K562 (cell line): Measurements from ENCODE around the gene SYT7. TPM values are rescaled to one million over a fixed set of nuclear protein-coding genes. Genes with fewer than 3 reads are reported as not detected.

Experiments
- ATAC-seq: fragments of 200-7000 bp; cut with Tn5 transposase; 3 replicates; pipeline ENCODE4 v1.9.1; 2020; ENCODE audit warnings: moderate library complexity
- BruUV-seq: library from RNA; stranded (reverse); fragments of 400-500 nt; replicated peaks from 2 replicates; lab custom pipeline; 2021; lab: Mats Ljungman, UMichigan
- CTCF ChIA-PET: fragments of 300-600 bp; formaldehyde crosslinking; extraction: SDS; loops from one replicate; lab custom pipeline; 2021; ENCODE audit warnings: low intra/inter-chr PET ratio; lab: Yijun Ruan, JAX
- POLR2A ChIA-PET: fragments of 300-600, 350-650 bp; sonication (Branson Sonifier 250); formaldehyde crosslinking; extraction: SDS; loops from one replicate; lab custom pipeline; 2021; ENCODE audit warnings: antibody characterized with exemption, inconsistent platforms; lab: Yijun Ruan, JAX
- DNase-seq, 4 experiments: peaks; one replicate each; pipeline versions ENCODE4 v3.0.0 to v3.0.0-alpha.2; 2011 to 2018; ENCODE audit warnings: low spot score in 3 of 4, mixed read lengths in 3 of 4; ENCODE audit errors: extremely low read depth in 1 of 4
- FAIRE-seq: peaks from 2 replicates; lab custom pipeline; 2011; peaks lifted over from hg19 to GRCh38; lab: Jason Lieb, UNC
- H2AFZ ChIP-seq: 2 replicates; pipeline ENCODE4 v1.6.0; 2011; ENCODE audit warnings: low read depth, low read length, control low read depth, inconsistent platforms
- H3K27ac ChIP-seq: fragments of 200-600 bp; 3 replicates; pipeline ENCODE4 v1.8.0; 2011; ENCODE audit warnings: low read depth, mild to moderate bottlenecking, control low read depth, inconsistent platforms, low read length, moderate library complexity, mixed read lengths; ENCODE audit errors: extremely low read depth
- H3K27me3 ChIP-seq, 2 experiments: fragments of 300-600 bp in 1 of 2; 2 replicates in 1 of 2; 3 replicates in 1 of 2; pipeline versions ENCODE4 v1.6.0 to v1.8.0; 2011; ENCODE audit warnings: inconsistent platforms in 2 of 2, low read length in 2 of 2, mild to moderate bottlenecking in 1 of 2, mixed read lengths in 1 of 2, moderate library complexity in 1 of 2; ENCODE audit not compliant: control insufficient read depth in 2 of 2, insufficient read depth in 2 of 2
- H3K36me3 ChIP-seq: fragments of 300-600 bp; 3 replicates; pipeline ENCODE4 v1.8.0; 2011; ENCODE audit warnings: mild to moderate bottlenecking, low read length, inconsistent platforms; ENCODE audit not compliant: control insufficient read depth, insufficient read depth
- H3K4me1 ChIP-seq, 2 experiments: fragments of 200-600 bp in 1 of 2; replicated peaks in 1 of 2; 2 replicates in 1 of 2; 3 replicates in 1 of 2; pipeline versions ENCODE4 v1.5.1 to v1.8.0; 2011; ENCODE audit warnings: inconsistent platforms in 2 of 2, low read length in 2 of 2, mild to moderate bottlenecking in 1 of 2, mixed read lengths in 1 of 2, moderate library complexity in 1 of 2; ENCODE audit not compliant: control insufficient read depth in 2 of 2, insufficient read depth in 2 of 2
- H3K4me2 ChIP-seq: 2 replicates; pipeline ENCODE4 v1.6.1; 2011; ENCODE audit warnings: low read length, control low read depth, inconsistent platforms, mixed read lengths; ENCODE audit not compliant: insufficient read depth
- H3K4me3 ChIP-seq: fragments of 200-600 bp; sonication (generic), shearing (Covaris generic); 2 replicates; pipeline ENCODE4 v1.5.1; 2016; ENCODE audit warnings: control low read depth, inconsistent platforms
- H3K79me2 ChIP-seq: fragments of 200-600 bp; 3 replicates; pipeline ENCODE4 v1.8.0; 2011; ENCODE audit warnings: low read length, inconsistent platforms; ENCODE audit not compliant: control insufficient read depth, insufficient read depth
- H3K9ac ChIP-seq, 2 experiments: 2 replicates each; pipeline versions ENCODE4 v1.6.0 to v1.6.1; 2011; ENCODE audit warnings: low read depth in 2 of 2, low read length in 2 of 2, control low read depth in 1 of 2, inconsistent platforms in 1 of 2, mild to moderate bottlenecking in 1 of 2, mixed read lengths in 1 of 2; ENCODE audit not compliant: insufficient read depth in 1 of 2
- H3K9me1 ChIP-seq: one replicate; pipeline ENCODE4 v1.6.0; 2011; ENCODE audit warnings: inconsistent platforms, mild to moderate bottlenecking, low read length, moderate library complexity; ENCODE audit not compliant: control insufficient read depth, insufficient read depth
- H3K9me3 ChIP-seq: replicated peaks from 2 replicates; pipeline ENCODE4 v1.5.1; 2011; ENCODE audit warnings: low read depth, low read length, inconsistent platforms; ENCODE audit not compliant: control insufficient read depth, insufficient read depth
- H4K20me1 ChIP-seq: replicated peaks from 2 replicates; pipeline ENCODE4 v1.6.1; 2011; ENCODE audit warnings: low read length, inconsistent platforms, mixed read lengths; ENCODE audit not compliant: control insufficient read depth, insufficient read depth
- CREB3L1 ChIP-seq: fragments of 450-650 bp; IDR thresholded peaks from 2 replicates; pipeline ENCODE4 v1.6.1; 2014; ENCODE audit warnings: low read depth, mild to moderate bottlenecking, moderate library complexity, borderline replicate concordance
- MBD2 ChIP-seq: sonication (generic); IDR thresholded peaks from 2 replicates; pipeline ENCODE4 v1.6.1; 2016; ENCODE audit warnings: low read depth, borderline replicate concordance
- MGA ChIP-seq: fragments of 450-650 bp; IDR thresholded peaks from 2 replicates; pipeline ENCODE4 v1.6.1; 2016; ENCODE audit warnings: mild to moderate bottlenecking, moderate library complexity
- NEUROD1 ChIP-seq: fragments of 150-350 bp; IDR thresholded peaks from 2 replicates; pipeline ENCODE4 v1.6.1; 2014; ENCODE audit warnings: borderline replicate concordance, low read length, low read depth; ENCODE audit not compliant: partially characterized antibody
- NUFIP1 ChIP-seq: fragments of 450-650 bp; IDR thresholded peaks from 2 replicates; pipeline ENCODE4 v1.6.1; 2018; ENCODE audit not compliant: partially characterized antibody
- STAT5B ChIP-seq: fragments of 250-450 bp; sonication (Bioruptor Pico); IDR thresholded peaks from 2 replicates; pipeline ENCODE4 v1.8.0; 2021; ENCODE audit warnings: mild to moderate bottlenecking, inconsistent platforms
- ZNF133 ChIP-seq: fragments of 250-450 bp; sonication (Bioruptor Pico); IDR thresholded peaks from 2 replicates; pipeline ENCODE4 v1.4.0; 2020; ENCODE audit warnings: mild to moderate bottlenecking
- ZNF766 ChIP-seq: fragments of 200-800 bp; sonication (Bioruptor generic); conservative IDR thresholded peaks from 2 replicates; pipeline ENCODE4 v1.6.1; 2016; ENCODE audit warnings: missing genetic modification characterization, missing compliant biosample characterization
- WGBS: fragments of 100-300 bp; shearing (Covaris generic); methylation state at CpG from one replicate; pipeline ENCODE4 v1.1.6; 2016; ENCODE audit warnings: low coverage, mixed read lengths; ENCODE audit not compliant: insufficient coverage; ENCODE audit errors: missing lambda C conversion rate; 5-methylcytosine and 5-hydroxymethylcytosine counted together
- in situ Hi-C: fragments of 300-500 bp; cut with MboI; formaldehyde crosslinking; loops from 4 replicates; pipeline ENCODE4 v1.15.0; 2018; ENCODE audit warnings: inconsistent platforms, mixed read lengths
- intact Hi-C: fragments of 100-400 bp; cut with micrococcal nuclease; formaldehyde crosslinking; loops from 2 replicates; pipeline ENCODE4 v1.14.2; 2022
- polyA plus RNA-seq, 8 experiments: library from polyadenylated mRNA; depleted of rRNA in 4 of 8; stranded (reverse) in 5 of 8; unstranded in 3 of 8; fragments of >200 nt; fragmentation: Nextera tagmentation in 2 of 8; fragmentation: Illumina TruSeq in 1 of 8; extraction: Ambion mirVana in 2 of 8; extraction: Trizol in 1 of 8; gene quantifications; 2 replicates each; pipeline versions ENCODE4 v1.2.1 to v1.2.3, GENCODE V29; 2011 to 2014; ENCODE audit warnings: inconsistent platforms in 1 of 8, missing spikeins in 1 of 8
- total RNA-seq, 7 experiments: library from RNA; depleted of rRNA in 6 of 7; stranded (reverse); fragments of >200 nt in 6 of 7; fragmentation: Illumina TruSeq in 2 of 7; extraction: Trizol in 2 of 7; gene quantifications; 2 replicates each; pipeline versions ENCODE4 v1.2.1 to v1.2.3, GENCODE V29; 2011 to 2021; ENCODE audit warnings: low replicate concordance in 1 of 7

The SYT7 gene
- total and polyA plus RNA-seq, 9 of the 15 experiments (the other 6 are each of a cell fraction or from before 2014, with no cell fraction given), result 0.01 to 0.51 (median 0.16) TPM; not detected in 1

GRCh38 chr11:61629082-61629833 lies 48.4 kb upstream of the SYT7 start:
- FAIRE-seq (no peak), ATAC-seq (no peak), DNase-seq (no peak)
- WGBS, result under 1% methylated on average over 15 of the region's 18 CpGs
- no TSS peak for BruUV-seq
- H3K4me2 ChIP-seq, result no peak overlapping the region
- in situ Hi-C loops, result no loop called here
- no peak overlapping the region for H2AFZ ChIP-seq
- ChIA-PET CTCF (no interaction called here), POLR2A (interaction anchor here (0.7 to 1.4 kb wide), 2 partner anchors 21 to 113 kb away, joined by 3 to 5 read pairs; no protein-coding TSS in a partner anchor)
- no peaks in the 10 kb centered on the region for H3K36me3 ChIP-seq
- no peak overlapping the region for H3K27ac ChIP-seq
- H3K9ac ChIP-seq, result no peak overlapping the region
- no peaks in the 10 kb centered on the region for H3K9me3 ChIP-seq
- H4K20me1 ChIP-seq, result peaks cover 18% of the 10 kb centered on the region
- intact Hi-C loops, result loop anchor here (5.0 kb wide), 1 partner anchor 62 kb away; no protein-coding TSS in a partner anchor
- H3K27me3 ChIP-seq, result peaks cover 19 to 62% of the 10 kb centered on the region in 2 experiments
- H3K9me1 ChIP-seq, result no peaks in the 10 kb centered on the region
- no peak overlapping the region for H3K4me3 ChIP-seq
- no peaks in the 10 kb centered on the region for H3K4me1 ChIP-seq
- H3K79me2 ChIP-seq, result no peaks in the 10 kb centered on the region
- no peak for TF ChIP-seq ZNF766
- TF ChIP-seq MBD2, result no peak
- no peak for TF ChIP-seq NEUROD1
- TF ChIP-seq STAT5B, result no peak
- TF ChIP-seq ZNF133 (CRISPR knock-in tag), result no peak
- no peak for TF ChIP-seq CREB3L1
- no peak for TF ChIP-seq NUFIP1
- TF ChIP-seq MGA, result no peak
